Measurements from ENCODE around the gene TMEM185A. TPM values are rescaled to one million over a fixed set of nuclear protein-coding genes. Genes with fewer than 3 reads are reported as not detected.
"Not testable (repeated sequence)": the region's sequence is repeated elsewhere in the genome, so short reads cannot be mapped to it uniquely, and the experiment has no call there.

TMEM185A gene
- total RNA-seq, result 10 to 100 TPM; 37.4 to 41.8 TPM
- long read RNA-seq, transcript TMEM185A-207 (7 exons, 2,840 nt), result major isoform, 24 of 38 reads
- long read RNA-seq, partial matches to known transcripts, result 1 of 38 reads
- long read RNA-seq, other reads (novel, unspliced or antisense), result 8 of 38 reads

- DNase-seq, result peak; percentile 78
- peak; percentile 72 to 80 for ATAC-seq
- intact Hi-C loops (cut with DNase I), result no loop called here
Observed at GRCh38 chrX:149631234-149632165, at the start of gene TMEM185A. Gene TMEM185A, minus strand, starts transcription at chrX:149631792. Its CDS starts 212 bp downstream, at chrX:149631580.

- no peak for ATAC-seq
- DNase-seq, result no peak
- intact Hi-C loops (cut with DNase I), result no loop called here
Observed at GRCh38 chrX:149681182-149681581, 49.6 kb upstream of the TMEM185A start.

- intact Hi-C loops (cut with DNase I); DNase-seq; ATAC-seq: not testable (repeated sequence)
Observed at GRCh38 chrX:149679164-149679678, 47.6 kb upstream of the TMEM185A start.

- intact Hi-C loops (cut with DNase I), result not testable (repeated sequence)
Observed at GRCh38 chrX:149675554-149675953, 44.0 kb upstream of the TMEM185A start.

GRCh38 chrX:149675088-149675487 is 43.5 kb upstream of the TMEM185A start:
- DNase-seq; ATAC-seq; intact Hi-C loops (cut with DNase I): not testable (repeated sequence)

More at GRCh38 chrX:149675554-149675953, 44.0 kb upstream of the TMEM185A start:
- not testable (repeated sequence) for ATAC-seq, DNase-seq

GRCh38 chrX:149660613-149661012 is 29.0 kb upstream of the TMEM185A start:
- DNase-seq; intact Hi-C loops (cut with DNase I); ATAC-seq: not testable (repeated sequence)

GRCh38 chrX:149656260-149656884 is 24.8 kb upstream of the TMEM185A start:
- DNase-seq; intact Hi-C loops (cut with DNase I); ATAC-seq: not testable (repeated sequence)

GRCh38 chrX:149652232-149652981 is 20.8 kb upstream of the TMEM185A start:
- DNase-seq (no peak), ATAC-seq (no peak)
- intact Hi-C loops (cut with DNase I), result no loop called here

GRCh38 chrX:149650162-149650561 is 18.6 kb upstream of the TMEM185A start:
- intact Hi-C loops (cut with DNase I), result no loop called here
- DNase-seq, result no peak
- ATAC-seq, result no peak

- ATAC-seq (no peak), DNase-seq (no peak)
- intact Hi-C loops (cut with DNase I), result loop anchor here in 1 of 2 donors (10.0 kb wide), 1 partner anchor 84 kb away; no protein-coding TSS in a partner anchor
Observed at GRCh38 chrX:149648932-149649331, 17.3 kb upstream of the TMEM185A start.

GRCh38 chrX:149647505-149647904 is 15.9 kb upstream of the TMEM185A start:
- ATAC-seq (no peak), DNase-seq (no peak)
- intact Hi-C loops (cut with DNase I), result loop anchor here in 1 of 2 donors (10.0 kb wide), 1 partner anchor 83 kb away; no protein-coding TSS in a partner anchor

GRCh38 chrX:149643496-149643895 is 11.9 kb upstream of the TMEM185A start:
- intact Hi-C loops (cut with DNase I), result loop anchor here in 1 of 2 donors (10.0 kb wide), 1 partner anchor 79 kb away; no protein-coding TSS in a partner anchor
- ATAC-seq (no peak), DNase-seq (no peak)

- intact Hi-C loops (cut with DNase I), result loop anchor here in 1 of 2 donors (10.0 kb wide), 1 partner anchor 77 kb away; no protein-coding TSS in a partner anchor
- ATAC-seq (no peak), DNase-seq (no peak)
Observed at GRCh38 chrX:149641835-149642234, 10.2 kb upstream of the TMEM185A start.

- intact Hi-C loops (cut with DNase I), result loop anchor here in 1 of 2 donors (10.0 kb wide), 1 partner anchor 77 kb away; no protein-coding TSS in a partner anchor
- no peak for ATAC-seq
- DNase-seq, result no peak
Observed at GRCh38 chrX:149641432-149641831, 9.8 kb upstream of the TMEM185A start.

GRCh38 chrX:149639568-149639967 is 8.0 kb upstream of the TMEM185A start:
- intact Hi-C loops (cut with DNase I), result no loop called here
- no peak for ATAC-seq
- no peak for DNase-seq

GRCh38 chrX:149638860-149639259 is 7.3 kb upstream of the TMEM185A start:
- intact Hi-C loops (cut with DNase I), result no loop called here
- DNase-seq (no peak), ATAC-seq (no peak)

GRCh38 chrX:149633511-149633910 is 1.9 kb upstream of the TMEM185A start:
- DNase-seq (no peak), ATAC-seq (no peak)
- intact Hi-C loops (cut with DNase I), result no loop called here

- intact Hi-C loops (cut with DNase I), result no loop called here
- ATAC-seq (peak; percentile 82 to 83), DNase-seq (no peak)
Observed at GRCh38 chrX:149630681-149631233, 835 bp downstream of the TMEM185A start.
